Smooth muscle cell (in vitro differentiated cells): ENCODE measurements around the gene CDH4. TPM values are rescaled to one million over a fixed set of nuclear protein-coding genes. Genes with fewer than 3 reads are reported as not detected.

Experiments
- DNase-seq: peaks from one replicate; lab custom pipeline; 2025; ENCODE audit not compliant: unreplicated experiment; lab: John Stamatoyannopoulos, UW
- H2AFZ ChIP-seq: fragments of 200-600 bp; sonication (generic); 2 replicates; pipeline ENCODE4 v1.6.0; 2016; ENCODE audit warnings: antibody characterized with exemption, low read depth, mild to moderate bottlenecking
- H3F3A ChIP-seq: fragments of 200-600 bp; sonication (generic); 2 replicates; pipeline ENCODE4 v1.6.0; 2017; ENCODE audit warnings: antibody characterized with exemption, low read depth
- H3K27ac ChIP-seq: fragments of 200-600 bp; sonication (generic); 2 replicates; pipeline ENCODE4 v1.5.1; 2016; ENCODE audit warnings: low read depth, mild to moderate bottlenecking
- H3K27me3 ChIP-seq: fragments of 200-600 bp; sonication (generic); 2 replicates; pipeline ENCODE4 v1.6.1; 2016; ENCODE audit warnings: low read depth, mild to moderate bottlenecking
- H3K36me3 ChIP-seq: fragments of 200-600 bp; sonication (generic); 2 replicates; pipeline ENCODE4 v1.5.1; 2016; ENCODE audit warnings: low read depth
- H3K4me1 ChIP-seq: fragments of 200-600 bp; sonication (generic); 2 replicates; pipeline ENCODE4 v1.5.1; 2016; ENCODE audit warnings: low read depth
- H3K4me2 ChIP-seq: fragments of 200-600 bp; sonication (generic); 2 replicates; pipeline ENCODE4 v1.6.0; 2016; ENCODE audit warnings: mild to moderate bottlenecking
- H3K4me3 ChIP-seq: fragments of 200-600 bp; sonication (generic); 2 replicates; pipeline ENCODE4 v1.5.1; 2016; ENCODE audit warnings: mild to moderate bottlenecking
- H3K79me2 ChIP-seq: fragments of 200-600 bp; sonication (generic); 2 replicates; pipeline ENCODE4 v1.6.0; 2016; ENCODE audit warnings: low read depth, mild to moderate bottlenecking
- H3K9ac ChIP-seq: fragments of 200-600 bp; sonication (generic); 2 replicates; pipeline ENCODE4 v1.6.0; 2016; ENCODE audit warnings: low read depth
- H3K9me3 ChIP-seq: fragments of 200-600 bp; sonication (generic); replicated peaks from 2 replicates; pipeline ENCODE4 v1.5.1; 2016; ENCODE audit warnings: low read depth
- H4K20me1 ChIP-seq: fragments of 200-600 bp; sonication (generic); 2 replicates; pipeline ENCODE4 v1.6.0; 2016; ENCODE audit warnings: low read depth
- CTCF ChIP-seq: fragments of 200-600 bp; sonication (generic); IDR thresholded peaks from 2 replicates; pipeline ENCODE4 v1.5.1; 2017; ENCODE audit warnings: borderline replicate concordance, mild to moderate bottlenecking, antibody characterized with exemption; ENCODE audit not compliant: insufficient read depth, poor library complexity, severe bottlenecking
- WGBS: methylation state at CpG from one replicate; pipeline ENCODE4 v1.1.7; 2016; ENCODE audit warnings: low lambda C conversion rate; 5-methylcytosine and 5-hydroxymethylcytosine counted together
- polyA plus RNA-seq: library from polyadenylated mRNA; unstranded; fragments of >200 nt; fragmentation: Nextera tagmentation; extraction: Ambion mirVana; gene quantifications from 2 replicates; pipeline ENCODE4 v1.2.1, GENCODE V29; 2016
- total RNA-seq: library from RNA; depleted of rRNA; stranded (reverse); fragments of >200 nt; gene quantifications from 2 replicates; pipeline ENCODE4 v1.2.3, GENCODE V29; 2014

Gene CDH4
- total and polyA plus RNA-seq, 2 experiments from 2014 or later, result 0.03 to 0.04 TPM

GRCh38 chr20:61907081-61907891 is 655.2 kb downstream of the CDH4 start:
- 92% methylated on average over 23 of the region's 24 CpGs for WGBS
- no peaks in the 10 kb centered on the region for H4K20me1 ChIP-seq
- H3K79me2 ChIP-seq, result no peaks in the 10 kb centered on the region
- no peaks in the 10 kb centered on the region for H3K36me3 ChIP-seq
- no peak for DNase-seq
- H3K9ac ChIP-seq, result no peak overlapping the region
- no peak overlapping the region for H3K4me3 ChIP-seq
- TF ChIP-seq CTCF, result no peak
- no peaks in the 10 kb centered on the region for H3K4me1 ChIP-seq
- no peak overlapping the region for H2AFZ ChIP-seq
- H3K9me3 ChIP-seq, result no peaks in the 10 kb centered on the region
- no peaks in the 10 kb centered on the region for H3F3A ChIP-seq
- H3K27ac ChIP-seq, result no peak overlapping the region
- H3K4me2 ChIP-seq, result no peak overlapping the region
- peaks cover 3% of the 10 kb centered on the region for H3K27me3 ChIP-seq

- TF ChIP-seq CTCF, result no peak
- H3K79me2 ChIP-seq, result no peaks in the 10 kb centered on the region
- no peaks in the 10 kb centered on the region for H4K20me1 ChIP-seq
- H3K9ac ChIP-seq, result no peak overlapping the region
- no peak overlapping the region for H3K4me3 ChIP-seq
- H3F3A ChIP-seq, result no peaks in the 10 kb centered on the region
- H3K4me2 ChIP-seq, result no peak overlapping the region
- no peak overlapping the region for H3K27ac ChIP-seq
- H3K36me3 ChIP-seq, result no peaks in the 10 kb centered on the region
- DNase-seq, result no peak
- H2AFZ ChIP-seq, result no peak overlapping the region
- H3K4me1 ChIP-seq, result no peaks in the 10 kb centered on the region
- peaks cover 3% of the 10 kb centered on the region for H3K27me3 ChIP-seq
- H3K9me3 ChIP-seq, result no peaks in the 10 kb centered on the region
- WGBS, result 86% methylated on average over 38 of the region's 38 CpGs
Measured at GRCh38 chr20:61908057-61909026, 656.3 kb downstream of the CDH4 start.

- Histone ChIP-seq H3K9ac (no peak overlapping the region), H3K36me3 (no peaks in the 10 kb centered on the region), H3K9me3 (no peaks in the 10 kb centered on the region), H3K27me3 (peaks cover 3% of the 10 kb centered on the region), H3K79me2 (no peaks in the 10 kb centered on the region), H3K4me1 (no peaks in the 10 kb centered on the region), H3F3A (no peaks in the 10 kb centered on the region), H3K4me2 (no peak overlapping the region), H2AFZ (no peak overlapping the region), H4K20me1 (no peaks in the 10 kb centered on the region), H3K4me3 (no peak overlapping the region), H3K27ac (no peak overlapping the region)
- WGBS, result 92% methylated on average over 9 of the region's 9 CpGs
- DNase-seq, result no peak
- TF ChIP-seq CTCF, result no peak
Measured at GRCh38 chr20:61909028-61909427, 657.0 kb downstream of the CDH4 start.
